GOT3 (cell line): Measurements from ENCODE around the gene CFAP90.

ENCODE experiments used
- DNase-seq: peaks from one replicate; lab custom pipeline; 2025; ENCODE audit warnings: mixed read lengths; lab: John Stamatoyannopoulos, UW

The CFAP90 gene

DNA sequence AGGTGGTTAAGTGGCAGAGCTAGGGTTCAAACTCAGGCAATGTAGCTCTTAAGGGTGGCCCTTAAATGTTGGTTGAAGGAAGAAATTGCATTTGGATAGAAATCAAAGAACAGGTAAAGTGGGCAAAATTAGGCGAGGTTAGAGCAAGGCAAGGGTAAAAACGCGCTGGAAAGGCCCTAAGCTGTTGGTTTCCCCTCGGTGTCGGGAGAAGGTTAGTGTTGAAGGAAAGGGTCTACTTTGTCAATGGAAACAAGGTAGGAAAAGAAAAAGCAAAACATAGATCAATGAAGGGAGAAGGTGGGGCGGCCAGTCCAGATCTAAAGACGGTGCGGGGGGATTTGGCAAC, 17.5 kb upstream of the CFAP90 start:
- no peak for DNase-seq

DNA sequence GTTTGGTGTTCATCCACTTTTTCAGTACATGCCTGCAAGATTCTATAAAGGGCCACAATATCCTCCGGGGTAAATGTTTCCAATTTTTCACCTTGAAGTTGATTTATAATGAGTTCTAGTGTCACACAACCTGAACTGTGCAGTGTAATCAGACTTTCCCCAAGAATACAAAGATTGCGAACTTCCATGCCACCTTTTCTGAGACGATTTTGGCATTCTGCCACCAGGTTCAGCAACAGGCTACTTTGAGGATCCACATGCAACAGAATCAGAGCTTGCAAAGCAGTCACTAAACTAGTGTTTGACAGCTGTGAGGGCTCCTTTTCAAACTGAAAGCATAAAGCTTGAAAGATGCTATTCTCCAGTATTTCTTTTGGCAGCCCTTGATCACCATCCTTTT, 16.3 kb upstream of the CFAP90 start:
- DNase-seq, result no peak

DNA sequence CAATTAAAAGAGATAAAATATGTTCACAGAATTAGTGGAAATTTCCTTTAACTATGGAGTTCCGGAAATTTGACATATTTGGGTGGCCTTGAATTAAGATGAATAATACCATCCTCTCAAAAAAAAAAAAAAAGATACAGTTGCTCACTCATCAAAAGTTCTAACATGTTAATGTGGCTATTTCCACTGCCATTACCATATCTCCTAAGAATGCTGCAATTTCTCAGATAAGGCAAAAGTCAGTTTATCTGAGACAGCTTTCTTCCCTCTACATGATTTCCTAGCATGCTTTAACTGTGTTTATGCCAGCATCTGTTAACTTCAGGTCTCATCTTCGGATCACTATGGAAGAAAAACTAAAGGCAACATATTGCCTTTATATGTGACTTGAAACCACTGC, 15.3 kb upstream of the CFAP90 start:
- DNase-seq, result no peak

DNA sequence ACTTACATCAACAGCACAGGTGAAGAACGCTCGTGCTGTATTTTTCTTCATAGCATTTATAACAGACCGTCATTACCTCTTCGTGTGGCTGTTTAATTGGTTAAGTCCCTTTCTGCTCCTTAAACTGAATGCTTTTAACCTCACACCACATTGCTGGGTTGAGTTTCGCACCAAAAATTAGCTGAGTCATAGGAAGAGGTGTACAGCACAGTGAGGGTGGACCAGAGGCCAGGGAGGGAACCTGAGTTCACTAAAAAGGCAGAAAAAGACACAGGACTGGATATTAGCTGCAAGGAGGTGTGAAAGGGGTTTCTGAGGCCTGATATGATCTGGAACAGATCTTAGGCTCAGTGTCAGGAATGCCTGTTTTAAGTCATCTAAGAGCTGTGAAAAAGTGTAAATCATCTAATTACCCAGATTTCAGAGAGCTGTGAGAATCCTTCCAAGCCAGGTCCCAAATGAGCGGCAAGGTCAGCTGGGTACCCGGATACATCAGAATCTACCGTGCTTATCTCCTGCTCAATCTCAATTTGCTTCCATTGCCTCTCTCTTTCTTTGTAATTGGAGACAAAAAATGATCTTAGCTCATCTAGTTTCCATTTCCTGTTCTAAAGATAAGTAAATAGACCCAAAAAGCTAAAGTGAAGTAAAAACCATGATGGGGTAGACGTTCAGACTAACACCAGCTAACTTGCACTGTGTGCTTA, 7.1 kb upstream of the CFAP90 start:
- DNase-seq, result no peak

DNA sequence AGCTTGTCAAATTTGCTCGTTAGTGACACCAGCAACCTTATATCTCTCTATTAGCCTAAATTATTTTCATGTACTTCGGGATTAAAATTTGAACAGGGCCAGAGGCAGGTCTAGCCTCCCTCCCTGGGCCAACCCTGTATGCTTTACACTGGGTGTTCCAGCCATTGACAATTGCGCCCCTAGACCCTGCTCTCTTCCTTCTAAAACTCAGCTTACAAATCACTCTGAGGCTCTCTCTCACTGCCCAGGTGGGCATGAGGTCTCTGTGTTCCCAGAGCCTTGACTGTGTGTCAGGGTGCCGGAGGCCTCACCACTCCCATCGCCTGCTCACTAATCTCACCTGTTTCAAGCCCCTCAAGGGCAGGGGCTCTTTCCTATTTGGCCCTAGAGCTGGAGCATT, 6.4 kb upstream of the CFAP90 start:
- DNase-seq, result no peak

DNA sequence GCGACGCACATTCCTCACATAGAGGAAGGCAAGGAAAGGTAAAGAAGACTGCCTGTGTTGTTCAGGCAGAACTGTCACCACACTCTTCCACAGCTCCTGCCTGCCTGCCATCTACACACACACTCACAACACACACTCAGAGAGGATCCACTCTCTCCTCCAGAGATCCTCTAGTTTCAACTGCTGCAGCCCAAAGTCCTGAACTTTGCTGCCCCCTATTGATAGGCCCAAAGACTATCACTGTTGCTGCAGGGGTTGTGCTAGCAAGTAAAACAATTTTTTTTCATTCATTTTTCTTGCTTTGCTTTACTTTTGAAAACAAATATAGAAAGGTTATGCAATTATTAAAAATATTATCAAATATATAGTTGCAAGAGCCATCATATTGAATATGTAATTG, 5.9 kb upstream of the CFAP90 start:
- DNase-seq, result no peak

DNA sequence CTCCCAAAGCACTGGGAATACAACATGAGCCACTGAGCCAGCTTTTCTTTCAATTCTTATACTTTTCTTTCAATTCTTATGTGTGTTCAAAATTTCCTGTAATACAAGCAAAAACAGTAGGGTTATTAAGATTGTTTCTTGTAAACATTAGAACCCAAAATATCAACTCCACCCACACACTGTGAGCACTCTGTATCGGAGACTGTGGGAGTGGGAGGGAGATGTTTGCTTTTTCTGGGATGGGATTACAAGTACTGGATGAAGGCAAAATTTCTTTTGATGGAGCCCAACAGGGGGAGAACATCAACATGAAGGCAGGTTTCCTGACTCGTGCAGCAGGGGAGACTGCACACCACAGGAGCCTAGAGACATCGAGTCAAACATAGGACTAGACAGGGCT, 4.7 kb upstream of the CFAP90 start:
- no peak for DNase-seq

DNA sequence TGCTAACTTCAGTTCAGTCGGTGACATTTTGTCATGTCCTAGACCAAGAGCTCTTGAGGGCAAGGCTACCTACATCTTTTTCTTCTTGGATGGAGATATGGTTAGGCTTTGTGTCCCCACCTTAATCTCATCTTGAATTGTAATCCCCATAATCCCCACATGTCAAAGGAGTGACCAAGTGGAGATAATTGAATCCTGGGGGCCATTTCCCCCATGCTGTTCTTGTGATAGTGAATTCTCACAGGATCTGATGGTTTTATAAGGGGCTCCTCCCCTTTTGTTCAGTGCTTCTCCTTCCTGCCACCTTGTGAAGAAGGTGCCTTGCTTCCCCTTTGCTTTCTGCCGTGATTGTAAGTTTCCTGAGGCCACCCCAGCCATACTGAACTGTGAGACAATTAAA, 2.1 kb upstream of the CFAP90 start:
- DNase-seq, result no peak

DNA sequence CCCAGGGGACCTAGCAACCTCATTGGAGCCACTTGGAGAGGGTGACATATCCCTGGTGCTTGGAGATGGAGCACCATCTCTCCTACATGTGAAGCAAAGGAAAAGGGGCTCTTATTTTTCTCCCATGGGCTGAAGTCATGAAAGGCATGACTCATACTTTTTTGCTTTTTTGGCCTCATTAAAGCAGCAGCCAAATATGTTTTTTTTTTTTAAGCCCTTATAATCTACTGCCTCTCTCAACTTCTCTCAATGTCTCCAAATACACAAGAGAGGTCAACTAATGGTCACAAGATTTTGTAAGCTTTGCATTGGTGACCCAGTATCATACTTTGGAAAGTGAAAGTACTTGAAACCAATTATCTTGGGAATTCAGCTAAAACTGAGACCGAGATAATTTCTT, 1.6 kb upstream of the CFAP90 start:
- no peak for DNase-seq

DNA sequence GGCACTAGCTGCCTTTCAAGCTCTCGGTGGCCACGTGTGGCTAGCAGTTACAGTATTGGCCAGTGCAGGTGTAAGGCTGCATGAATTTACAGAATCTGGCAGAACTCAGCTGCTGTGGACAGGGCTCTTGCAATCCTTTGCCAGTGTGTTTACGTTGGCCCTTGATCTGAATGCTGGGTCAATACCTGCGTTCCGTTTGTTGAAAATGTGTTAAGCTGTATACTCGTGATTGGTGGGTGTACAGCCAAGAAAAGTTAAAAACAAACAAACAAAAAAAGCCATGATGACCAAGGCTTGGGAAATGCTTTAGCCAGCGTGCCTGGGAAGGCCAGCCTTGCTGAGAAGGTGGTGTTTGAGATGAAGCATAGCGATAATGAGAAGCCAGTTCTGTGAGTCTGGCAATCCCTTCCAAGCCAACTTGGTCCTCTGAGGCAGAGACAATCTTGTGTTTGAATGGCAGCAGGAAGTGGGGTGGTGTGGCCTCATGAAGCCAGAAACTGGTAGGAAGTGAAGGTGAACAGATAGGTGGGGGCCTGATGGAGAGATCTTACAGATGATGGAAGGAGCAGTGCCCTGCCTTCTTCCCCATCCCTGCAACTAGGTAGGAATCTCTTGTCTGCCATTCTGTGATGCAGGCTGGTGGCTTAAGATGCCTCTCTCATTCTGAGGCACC, 820 bp upstream of the CFAP90 start:
- DNase-seq, result no peak

DNA sequence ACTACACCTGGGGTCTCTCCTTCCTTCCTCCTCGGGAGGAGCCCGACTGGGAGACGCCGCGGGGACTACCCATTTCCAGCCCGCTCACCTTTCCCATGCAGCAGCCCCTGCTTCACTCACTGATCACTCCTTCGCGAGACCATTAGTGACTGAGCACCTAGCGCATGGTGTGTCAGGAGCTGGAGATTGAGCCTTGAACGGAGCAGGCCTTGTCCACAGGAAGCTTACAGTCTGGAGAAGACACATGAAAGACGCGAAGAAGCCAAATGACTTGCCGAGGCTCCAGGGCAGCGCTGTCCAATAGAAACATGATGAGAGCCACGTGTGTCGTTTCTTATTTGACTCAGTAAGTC, 283 bp upstream of the CFAP90 start:
- DNase-seq, result no peak

DNA sequence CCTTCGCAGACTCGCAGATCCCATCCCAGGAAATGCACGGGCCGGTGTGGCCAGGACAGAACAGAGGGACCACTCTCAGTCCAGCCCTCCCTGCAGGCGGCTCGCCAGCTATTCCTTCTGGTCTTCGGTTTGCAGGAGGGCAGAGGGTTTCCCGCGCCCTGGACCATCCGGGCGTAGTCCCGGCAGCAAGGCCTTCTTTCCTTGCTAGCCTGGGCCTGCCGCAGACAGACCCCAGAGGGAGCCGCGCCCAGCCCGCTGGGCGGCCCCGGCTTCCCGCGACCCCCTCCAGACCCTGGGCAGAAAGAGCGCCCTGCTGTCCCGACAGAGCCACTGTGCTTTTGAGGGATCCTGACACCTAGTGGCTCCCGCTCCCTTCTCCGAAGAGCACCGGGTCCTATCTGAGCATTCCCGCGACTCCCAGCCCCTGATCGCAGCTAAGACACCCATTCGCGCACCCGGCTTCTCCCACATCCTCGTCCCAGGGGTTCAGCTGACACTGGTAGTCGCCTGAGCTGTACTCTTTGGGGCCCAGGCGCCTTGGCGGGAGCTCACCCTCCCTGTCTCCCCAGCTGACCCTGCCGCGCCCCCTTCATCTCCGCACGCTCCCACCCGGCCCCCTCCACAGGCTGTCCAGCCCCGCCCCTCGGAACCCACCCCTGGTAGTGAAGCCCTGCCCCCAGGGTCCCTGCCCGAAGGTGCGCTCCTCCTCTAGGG, 1.1 kb downstream of the CFAP90 start:
- DNase-seq, result no peak

DNA sequence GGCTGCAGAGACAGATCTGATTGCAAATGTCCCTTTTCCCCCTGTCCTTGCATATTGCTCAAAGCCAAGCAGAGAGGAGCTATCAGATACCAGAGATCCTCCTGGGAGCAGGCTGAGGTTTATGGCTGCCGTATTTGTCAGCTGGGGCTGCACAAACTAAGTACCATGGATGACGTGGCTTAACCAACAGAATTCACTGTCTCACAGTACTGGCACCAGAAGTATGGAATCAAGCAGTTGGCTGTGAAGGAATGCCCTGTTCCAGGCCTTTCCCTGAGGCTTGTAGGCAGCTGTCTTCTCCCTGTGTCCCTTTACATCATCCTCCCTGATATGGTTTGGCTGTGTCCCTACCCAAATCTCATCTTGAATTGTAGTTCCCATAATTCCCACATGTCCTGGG, 2.6 kb downstream of the CFAP90 start:
- DNase-seq, result no peak

DNA sequence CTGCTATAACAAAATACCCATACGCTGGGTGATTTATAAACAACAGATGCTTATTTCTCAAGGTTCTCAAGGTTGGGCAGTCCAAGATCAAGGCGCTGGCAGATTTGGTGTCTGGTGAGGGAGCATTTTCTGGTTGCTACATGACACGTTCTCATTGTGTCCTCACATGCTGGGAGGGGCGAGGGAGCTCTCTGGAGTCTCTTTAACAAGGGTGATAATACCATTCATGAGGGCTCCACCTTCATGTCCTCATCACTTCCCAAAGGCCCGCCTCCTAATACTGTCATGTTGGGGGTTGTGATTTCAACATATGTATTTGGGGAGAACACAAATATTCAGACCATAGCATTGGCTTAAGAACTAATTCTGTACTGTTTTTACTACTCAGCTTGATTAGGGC, 4.6 kb downstream of the CFAP90 start:
- no peak for DNase-seq

DNA sequence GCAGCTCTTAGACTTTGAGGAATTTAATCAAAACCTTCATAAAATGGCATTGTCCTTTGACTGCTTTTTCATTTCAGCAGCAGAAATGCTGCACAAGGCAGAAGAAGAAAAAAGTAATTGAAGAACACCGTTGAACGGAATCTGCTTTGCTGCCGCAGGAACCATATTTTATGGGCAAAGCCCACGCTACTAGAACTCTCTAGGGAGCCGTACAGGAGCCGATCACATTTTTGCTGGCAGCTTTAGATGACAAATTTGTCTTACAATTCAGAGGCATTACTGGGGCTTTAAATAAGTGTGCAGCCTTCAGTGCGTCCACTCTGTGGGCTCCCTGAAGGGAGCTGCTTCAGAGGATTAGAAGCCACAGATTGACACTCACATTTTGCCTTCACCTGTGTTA, 5.4 kb downstream of the CFAP90 start:
- DNase-seq, result no peak

DNA sequence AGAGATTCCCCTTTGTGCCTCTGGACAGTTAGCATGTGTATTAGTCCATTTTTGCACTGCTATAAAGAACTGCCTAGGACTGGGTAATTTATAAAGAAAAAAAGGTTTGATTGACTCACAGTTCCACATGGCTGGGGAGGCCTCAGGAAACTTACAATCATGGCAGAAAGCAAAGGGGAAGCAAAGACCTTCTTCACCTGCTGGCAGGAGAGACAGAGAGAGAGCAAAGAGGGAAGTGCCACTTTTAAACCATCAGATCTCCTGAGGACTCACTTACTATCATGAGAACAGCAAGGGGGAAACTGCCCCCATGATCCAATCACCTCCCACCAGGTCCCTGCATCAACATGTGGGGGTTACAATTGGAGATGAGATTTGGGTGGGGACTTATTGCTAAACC, 6.0 kb downstream of the CFAP90 start:
- DNase-seq, result no peak

DNA sequence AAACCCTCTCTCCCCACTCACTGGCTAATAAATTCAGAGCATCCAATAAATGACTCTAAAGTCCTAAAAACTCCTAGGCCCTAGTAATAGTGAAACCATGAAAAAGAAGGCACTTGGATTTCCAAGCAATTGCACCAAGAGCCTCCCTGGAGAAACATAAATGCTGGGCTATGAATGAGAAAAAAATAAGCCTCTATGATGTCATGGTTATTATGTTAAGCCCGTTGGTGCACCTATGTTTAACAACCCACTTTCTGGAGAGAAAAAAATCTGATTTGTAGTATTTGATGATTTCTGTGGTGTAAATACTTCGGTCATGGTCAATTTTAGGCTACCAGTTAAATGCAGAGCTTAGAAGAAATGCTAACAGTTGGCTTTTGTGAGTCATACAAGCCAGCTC, 8.4 kb downstream of the CFAP90 start:
- DNase-seq, result no peak

DNA sequence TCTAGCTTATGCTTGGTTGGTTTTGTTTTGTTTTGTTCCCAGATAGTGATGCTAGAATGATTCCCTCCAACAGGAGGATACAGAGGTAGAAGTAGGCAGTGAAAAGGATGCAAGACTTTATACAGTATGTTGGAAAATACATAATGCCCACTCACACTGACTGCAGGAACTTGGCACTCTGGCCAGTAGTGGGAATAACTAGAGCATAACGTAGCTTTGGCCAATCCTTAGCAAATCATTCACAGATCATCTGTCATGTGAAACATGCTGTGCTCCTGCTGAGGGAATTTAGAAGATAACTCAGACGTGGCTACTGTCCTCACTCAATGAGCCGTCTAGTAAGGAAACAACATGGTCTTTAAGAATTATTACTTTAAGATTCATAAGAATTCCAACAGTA, 13.5 kb downstream of the CFAP90 start:
- no peak for DNase-seq

DNA sequence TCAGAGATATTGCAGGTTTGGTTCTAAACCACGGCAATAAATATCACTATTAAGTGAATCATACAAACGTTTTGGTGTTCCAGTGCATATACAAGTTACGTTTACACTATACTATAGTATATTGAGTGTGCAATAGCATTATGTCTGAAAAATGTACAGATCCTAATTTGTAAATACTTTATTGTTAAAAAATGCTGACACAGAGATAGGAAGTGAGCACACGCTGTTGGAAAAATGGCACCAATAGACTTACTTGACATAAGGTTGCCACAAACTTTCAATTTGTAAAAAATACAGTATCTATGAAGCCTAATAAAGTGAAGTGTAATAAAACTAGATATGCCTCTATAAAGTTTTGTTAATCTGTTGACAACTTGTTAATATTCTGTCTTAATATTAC, 16.0 kb downstream of the CFAP90 start:
- no peak for DNase-seq

DNA sequence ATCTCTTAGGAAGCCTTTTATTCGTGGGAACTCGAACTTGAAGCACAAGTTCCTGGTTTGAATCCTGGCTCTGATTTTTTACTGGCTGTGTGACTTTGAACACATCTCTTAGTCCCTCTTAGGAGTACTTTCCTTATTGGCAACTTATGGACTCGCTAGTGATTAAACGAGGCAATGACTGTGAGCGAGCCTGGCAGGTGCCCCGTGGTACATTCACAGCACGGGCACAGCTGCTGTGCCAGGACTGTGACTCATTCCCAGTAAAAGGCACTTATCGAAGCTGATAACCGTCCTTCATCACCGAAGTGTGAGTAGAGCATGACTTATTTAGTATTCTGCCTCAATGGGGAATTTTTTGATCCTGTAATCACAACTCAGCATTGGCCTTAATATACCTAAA, 22.7 kb downstream of the CFAP90 start:
- DNase-seq, result no peak

DNA sequence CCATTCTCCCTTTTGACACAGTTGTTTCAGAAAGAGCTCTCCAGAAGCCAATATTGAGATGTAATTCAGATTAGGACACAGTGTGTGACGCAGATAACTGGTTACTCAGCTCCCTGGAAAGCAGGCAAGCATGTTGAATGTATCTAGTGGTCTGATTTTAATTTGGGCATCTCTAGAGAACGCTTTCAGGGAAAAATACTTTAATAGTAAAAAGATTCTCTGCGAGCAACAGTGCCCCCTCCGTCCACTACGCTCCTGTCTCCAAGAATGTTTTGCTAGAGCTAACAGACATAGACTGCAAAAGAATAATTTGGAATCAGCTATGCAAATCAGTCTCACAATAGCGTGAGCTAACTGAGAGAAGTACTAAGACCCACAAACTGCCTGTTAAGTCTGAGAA, 23.3 kb downstream of the CFAP90 start:
- no peak for DNase-seq

DNA sequence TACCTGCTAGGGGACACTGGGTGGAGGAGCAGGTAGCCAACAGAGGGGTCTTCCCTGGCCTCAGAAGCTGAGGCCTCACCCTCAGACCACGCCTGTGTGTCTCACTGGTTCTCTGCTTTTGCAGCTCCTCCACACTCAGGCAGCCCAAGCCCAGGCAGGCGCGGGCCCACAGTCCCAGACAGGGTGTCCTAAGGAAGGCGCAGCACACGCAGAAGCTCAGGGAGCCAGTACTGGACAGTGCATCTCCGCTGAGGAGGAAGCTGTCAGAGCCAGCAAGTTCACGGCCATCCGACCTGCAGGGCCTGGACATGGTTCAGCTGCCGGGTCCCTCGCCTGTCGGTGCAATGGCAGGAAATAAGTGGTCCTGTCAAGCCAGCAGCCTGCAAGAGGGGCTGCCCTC, 25.3 kb downstream of the CFAP90 start:
- DNase-seq, result no peak

DNA sequence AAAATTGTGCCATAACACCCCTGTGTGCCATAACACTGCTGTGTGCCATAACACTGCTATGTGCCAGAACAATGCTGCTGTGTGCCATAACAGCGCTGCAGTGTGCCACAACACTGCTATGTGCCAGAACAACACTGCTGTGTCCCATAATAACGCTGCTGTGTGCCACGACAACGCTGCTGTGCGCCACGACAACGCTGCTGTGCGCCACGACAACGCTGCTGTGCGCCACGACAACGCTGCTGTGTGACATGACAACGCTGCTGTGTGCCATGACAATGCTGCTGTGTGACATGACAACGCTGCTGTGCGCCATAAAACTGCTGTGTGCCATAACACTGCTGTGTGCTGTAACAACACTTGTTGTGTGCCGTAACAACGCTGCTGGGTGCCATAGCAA, 25.9 kb downstream of the CFAP90 start:
- DNase-seq, result no peak

DNA sequence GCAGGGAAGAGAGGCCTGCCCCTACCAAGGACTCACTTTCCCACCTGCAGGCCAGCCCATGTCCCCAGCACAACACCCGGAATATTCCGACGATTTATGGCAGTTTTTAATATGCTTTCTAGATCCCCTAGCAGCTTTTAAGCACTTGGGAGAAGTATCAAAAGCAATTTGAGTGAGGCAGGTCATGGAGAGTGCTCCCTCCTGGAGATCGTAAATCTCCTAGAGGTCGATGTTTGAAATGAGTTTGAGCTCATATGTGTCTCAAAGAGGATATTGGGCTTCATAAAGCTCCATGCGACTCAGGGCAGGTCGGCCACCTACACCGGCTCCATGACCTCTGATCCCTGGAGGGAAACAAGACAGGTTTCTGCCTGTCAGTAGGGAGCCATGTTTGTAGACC, 27.3 kb downstream of the CFAP90 start:
- no peak for DNase-seq
